OCI-LY3 (cell line): ENCODE results near the gene ITPKB.

ENCODE experiments used
- H2AFZ ChIP-seq: fragments of 200-600, 300-600 bp; shearing (Covaris generic); 2 replicates; pipeline ENCODE4 v1.6.0; 2014; ENCODE audit warnings: antibody characterized with exemption, low read depth, low read length
- H3K27ac ChIP-seq: fragments of 200-600, 300-600 bp; sonication (generic); 2 replicates; pipeline ENCODE4 v1.5.1; 2014; ENCODE audit warnings: mild to moderate bottlenecking, low read length, moderate library complexity, mixed read lengths
- H3K27me3 ChIP-seq: fragments of 200-600, 300-600 bp; sonication (generic); 2 replicates; pipeline ENCODE4 v1.6.1; 2014; ENCODE audit warnings: low read depth, low read length, mixed read lengths
- H3K36me3 ChIP-seq: fragments of 200-600, 300-600 bp; sonication (generic); replicated peaks from 2 replicates; pipeline ENCODE3; 2014; ENCODE audit warnings: low read depth, low read length, mixed read lengths
- H3K4me1 ChIP-seq: fragments of 300-600, 200-600 bp; sonication (generic); 2 replicates; pipeline ENCODE4 v1.6.1; 2014; ENCODE audit warnings: low read length, mixed read lengths
- H3K4me2 ChIP-seq: fragments of 200-600, 300-600 bp; sonication (generic); 2 replicates; pipeline ENCODE4 v1.6.1; 2014; ENCODE audit warnings: low read length, mixed read lengths
- H3K4me3 ChIP-seq: fragments of 300-600, 200-600 bp; sonication (generic); 2 replicates; pipeline ENCODE4 v1.5.1; 2014; ENCODE audit warnings: antibody characterized with exemption, mild to moderate bottlenecking, low read length, moderate library complexity
- H3K79me2 ChIP-seq: fragments of 300-600, 200-600 bp; shearing (Covaris generic); 2 replicates; pipeline ENCODE4 v1.6.1; 2014; ENCODE audit warnings: mild to moderate bottlenecking, low read length, mixed read lengths
- H3K9ac ChIP-seq: fragments of 300-600, 200-600 bp; shearing (Covaris generic); 2 replicates; pipeline ENCODE4 v1.6.0; 2014; ENCODE audit warnings: mild to moderate bottlenecking, low read length, moderate library complexity
- H3K9me3 ChIP-seq: fragments of 200-600, 300-600 bp; shearing (Covaris generic); 2 replicates; pipeline ENCODE4 v1.6.1; 2014; ENCODE audit warnings: low read length, mixed read lengths; ENCODE audit not compliant: insufficient read depth
- H4K20me1 ChIP-seq: fragments of 200-600, 300-600 bp; sonication (generic); 2 replicates; pipeline ENCODE4 v1.6.1; 2016; ENCODE audit warnings: low read length, mixed read lengths; ENCODE audit not compliant: insufficient read depth
- EZH2phosphoT487 ChIP-seq: fragments of 200-600 bp; shearing (Covaris generic); IDR thresholded peaks from 2 replicates; pipeline ENCODE4 v1.6.1; 2018; ENCODE audit warnings: antibody characterized with exemption, mixed run types, low read depth
- TF ChIP-seq, protein P1 (sequence below): fragments of 200-600, 300-600 bp; sonication (generic); IDR thresholded peaks from 2 replicates; pipeline ENCODE4 v1.5.1; 2014; ENCODE audit warnings: antibody characterized with exemption, low read length, low read depth

The ITPKB gene

DNA sequence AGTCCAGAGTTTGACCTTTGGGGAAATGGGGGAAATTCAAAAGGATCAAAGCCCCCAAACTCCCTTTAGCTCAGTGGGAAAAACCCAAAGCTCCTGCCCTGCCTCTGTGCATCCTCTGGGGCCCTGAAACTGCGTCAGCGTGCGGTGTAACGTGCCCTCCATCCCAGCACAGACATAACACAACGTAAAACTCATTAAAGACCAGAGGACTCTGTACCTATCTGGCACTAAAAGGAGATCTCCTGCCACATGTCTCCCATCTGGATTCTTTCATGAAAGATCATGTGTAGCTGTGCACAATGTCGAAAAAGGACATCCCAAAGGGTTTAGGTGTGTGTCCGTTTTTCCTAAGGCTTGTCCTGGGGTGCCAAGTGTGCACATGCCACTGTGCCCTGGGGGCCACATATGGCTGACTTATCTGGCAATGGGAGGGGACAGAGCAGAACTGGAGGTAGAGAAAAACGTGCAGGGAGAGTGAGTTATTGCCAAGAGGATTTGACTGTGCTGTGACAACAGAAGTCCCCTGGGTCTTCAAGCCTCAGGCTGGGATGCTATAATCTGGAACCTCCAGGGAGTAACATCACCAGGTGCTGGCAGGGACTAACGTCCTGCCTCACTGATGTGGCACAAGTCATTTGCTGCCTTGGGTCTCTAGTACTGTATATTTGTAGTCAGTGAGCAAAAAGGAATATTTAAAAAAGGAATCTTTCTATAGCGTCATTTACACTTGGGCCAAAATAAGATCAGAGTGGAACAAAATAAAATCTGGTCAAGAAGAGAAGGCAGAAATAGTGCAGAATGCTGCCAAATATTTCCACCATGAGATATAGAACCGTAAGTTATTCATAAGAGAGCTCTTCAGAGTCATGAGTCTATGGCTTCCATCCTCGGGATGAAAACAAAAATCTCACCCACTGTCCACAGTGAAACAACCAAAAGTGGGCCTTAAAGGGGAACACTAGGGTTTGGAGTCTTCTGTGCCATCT, 52.3 kb downstream of the ITPKB start:
- Histone ChIP-seq H3K27ac (no peak overlapping the region), H3K4me2 (no peak overlapping the region), H4K20me1 (peaks cover 5% of the 10 kb centered on the region; the same call in 1 of the 2 replicates), H2AFZ (no peak overlapping the region), H3K36me3 (no peaks in the 10 kb centered on the region), H3K9me3 (no peaks in the 10 kb centered on the region), H3K9ac (no peak overlapping the region), H3K79me2 (no peaks in the 10 kb centered on the region), H3K4me1 (peaks cover 28% of the 10 kb centered on the region), H3K4me3 (no peak overlapping the region), H3K27me3 (no peaks in the 10 kb centered on the region)
- TF ChIP-seq, protein P1, sequence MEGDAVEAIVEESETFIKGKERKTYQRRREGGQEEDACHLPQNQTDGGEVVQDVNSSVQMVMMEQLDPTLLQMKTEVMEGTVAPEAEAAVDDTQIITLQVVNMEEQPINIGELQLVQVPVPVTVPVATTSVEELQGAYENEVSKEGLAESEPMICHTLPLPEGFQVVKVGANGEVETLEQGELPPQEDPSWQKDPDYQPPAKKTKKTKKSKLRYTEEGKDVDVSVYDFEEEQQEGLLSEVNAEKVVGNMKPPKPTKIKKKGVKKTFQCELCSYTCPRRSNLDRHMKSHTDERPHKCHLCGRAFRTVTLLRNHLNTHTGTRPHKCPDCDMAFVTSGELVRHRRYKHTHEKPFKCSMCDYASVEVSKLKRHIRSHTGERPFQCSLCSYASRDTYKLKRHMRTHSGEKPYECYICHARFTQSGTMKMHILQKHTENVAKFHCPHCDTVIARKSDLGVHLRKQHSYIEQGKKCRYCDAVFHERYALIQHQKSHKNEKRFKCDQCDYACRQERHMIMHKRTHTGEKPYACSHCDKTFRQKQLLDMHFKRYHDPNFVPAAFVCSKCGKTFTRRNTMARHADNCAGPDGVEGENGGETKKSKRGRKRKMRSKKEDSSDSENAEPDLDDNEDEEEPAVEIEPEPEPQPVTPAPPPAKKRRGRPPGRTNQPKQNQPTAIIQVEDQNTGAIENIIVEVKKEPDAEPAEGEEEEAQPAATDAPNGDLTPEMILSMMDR, result no peak
- TF ChIP-seq EZH2phosphoT487, result no peak

DNA sequence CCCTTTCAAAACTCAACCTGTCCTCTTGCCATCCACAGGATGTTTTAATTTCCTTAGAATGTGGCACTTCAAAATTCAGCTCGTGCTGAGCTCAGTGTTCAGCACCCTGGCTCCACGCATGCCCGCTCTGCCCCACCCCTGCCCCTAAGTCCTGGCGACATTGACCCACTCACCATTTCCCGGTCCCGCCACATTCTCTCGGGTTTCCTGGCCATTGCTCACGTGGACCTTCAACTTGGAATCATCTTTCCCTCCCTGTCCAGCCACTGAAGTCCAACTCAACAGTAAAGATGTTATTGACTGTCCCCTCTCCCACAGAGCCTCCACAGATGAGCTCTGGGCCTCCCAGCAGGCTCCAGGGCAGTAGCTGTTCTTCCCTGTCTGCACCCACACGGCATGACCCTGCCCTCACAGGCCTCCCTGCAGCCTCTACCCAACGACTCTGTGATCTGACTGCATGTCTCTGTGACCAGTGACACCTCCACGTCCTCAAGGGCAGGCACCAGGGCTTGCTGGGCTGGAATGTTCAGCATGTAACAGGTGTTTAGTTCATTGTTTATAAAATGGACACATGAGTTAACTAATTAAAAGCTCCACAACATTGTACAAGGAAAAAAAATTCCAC, 53.8 kb downstream of the ITPKB start:
- peaks cover 17% of the 10 kb centered on the region for H3K4me1 ChIP-seq
- no peak overlapping the region for H3K27ac ChIP-seq
- no peaks in the 10 kb centered on the region for H3K9me3 ChIP-seq
- H2AFZ ChIP-seq, result no peak overlapping the region
- H3K4me2 ChIP-seq, result no peak overlapping the region
- no peak overlapping the region for H3K4me3 ChIP-seq
- H3K9ac ChIP-seq, result no peak overlapping the region
- peaks cover 4% of the 10 kb centered on the region; the same call in 1 of the 2 replicates for H3K27me3 ChIP-seq
- no peaks in the 10 kb centered on the region for H3K36me3 ChIP-seq
- H3K79me2 ChIP-seq, result no peaks in the 10 kb centered on the region
- TF ChIP-seq, protein P1, result no peak
- no peak for TF ChIP-seq EZH2phosphoT487
- 0 out of 2 replicates have a peak, but pooled peaks cover 5% of the 10 kb centered on the region for H4K20me1 ChIP-seq

DNA sequence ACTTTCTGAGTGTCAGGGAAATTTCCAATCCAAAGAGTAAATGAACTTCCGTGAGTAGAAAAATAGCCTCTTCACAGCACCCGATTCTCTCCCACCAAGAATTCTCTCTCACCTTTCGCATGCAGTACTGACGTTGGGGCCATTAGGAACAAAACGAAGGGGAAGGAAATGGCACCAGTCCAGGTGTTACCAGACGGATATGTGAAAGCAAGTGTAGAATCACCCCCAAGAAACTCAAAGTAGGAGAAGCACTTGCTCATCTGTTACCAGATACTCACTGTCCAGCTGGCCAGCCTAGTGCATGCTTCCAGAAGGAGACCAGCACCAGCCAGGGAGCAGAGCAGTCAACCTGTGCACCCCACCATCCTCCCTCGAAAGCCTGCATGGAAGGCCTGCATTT, 55.1 kb downstream of the ITPKB start:
- TF ChIP-seq, protein P1, result no peak
- no peak for TF ChIP-seq EZH2phosphoT487
- peaks cover 4% of the 10 kb centered on the region; the same call in 1 of the 2 replicates for H3K27me3 ChIP-seq
- H2AFZ ChIP-seq, result no peak overlapping the region
- 0 out of 2 replicates have a peak, but pooled peaks cover 5% of the 10 kb centered on the region for H4K20me1 ChIP-seq
- no peak overlapping the region for H3K9ac ChIP-seq
- peaks cover 26% of the 10 kb centered on the region for H3K4me1 ChIP-seq
- H3K36me3 ChIP-seq, result no peaks in the 10 kb centered on the region
- H3K4me3 ChIP-seq, result no peak overlapping the region
- no peak overlapping the region for H3K27ac ChIP-seq
- H3K79me2 ChIP-seq, result no peaks in the 10 kb centered on the region
- H3K9me3 ChIP-seq, result no peaks in the 10 kb centered on the region
- H3K4me2 ChIP-seq, result no peak overlapping the region
